ENCODE data around the gene RIMKLB.

GRCh38 chr12:8773461-8773860 is 75.7 kb downstream of the RIMKLB start:
- TF ChIP-seq EZH2 (IDR thresholded peaks at IDR 0.05), result no peak
- TF ChIP-seq CTCF (IDR thresholded peaks at IDR 0.05 in 2 of 3, conservative IDR thresholded peaks at IDR 0.05 in 1 of 3; ENCODE audit: borderline replicate concordance in 1 of 3, insufficient read depth in 1 of 3, low read depth in 2 of 3, low read length in 2 of 3), result no peak
- no peak for TF ChIP-seq POLR2A (IDR thresholded peaks at IDR 0.05; ENCODE audit: borderline replicate concordance, extremely low read depth, insufficient read depth, insufficient read length)
- no peak for TF ChIP-seq SP1 (IDR thresholded peaks at IDR 0.05; ENCODE audit: low read depth)
- TF ChIP-seq RAD21 (IDR thresholded peaks at IDR 0.05; ENCODE audit: low read depth), result no peak
- TF ChIP-seq YY1 (IDR thresholded peaks at IDR 0.05; ENCODE audit: extremely low read depth, insufficient replicate concordance, low read depth, low read length), result no peak
- no peak for TF ChIP-seq ZFX (IDR thresholded peaks at IDR 0.05)
- no peak for TF ChIP-seq EZH2phosphoT487 (IDR thresholded peaks at IDR 0.05; ENCODE audit: borderline replicate concordance)
- TF ChIP-seq ZBTB33 (IDR thresholded peaks at IDR 0.05; ENCODE audit: extremely low read depth, insufficient replicate concordance, low read length), result no peak
- no peak for TF ChIP-seq SRF (IDR thresholded peaks at IDR 0.05; ENCODE audit: low read depth)
- TF ChIP-seq REST (IDR thresholded peaks at IDR 0.05; ENCODE audit: low read depth), result no peak
- no peak for TF ChIP-seq TCF7L2 (IDR thresholded peaks at IDR 0.05; ENCODE audit: borderline replicate concordance, extremely low read depth, insufficient read depth, insufficient read length)
- TF ChIP-seq FOSL1 (IDR thresholded peaks at IDR 0.05; ENCODE audit: low read depth), result no peak

Data from HCT116 (cell line).